ENCODE results near the gene NSUN2.

DNA sequence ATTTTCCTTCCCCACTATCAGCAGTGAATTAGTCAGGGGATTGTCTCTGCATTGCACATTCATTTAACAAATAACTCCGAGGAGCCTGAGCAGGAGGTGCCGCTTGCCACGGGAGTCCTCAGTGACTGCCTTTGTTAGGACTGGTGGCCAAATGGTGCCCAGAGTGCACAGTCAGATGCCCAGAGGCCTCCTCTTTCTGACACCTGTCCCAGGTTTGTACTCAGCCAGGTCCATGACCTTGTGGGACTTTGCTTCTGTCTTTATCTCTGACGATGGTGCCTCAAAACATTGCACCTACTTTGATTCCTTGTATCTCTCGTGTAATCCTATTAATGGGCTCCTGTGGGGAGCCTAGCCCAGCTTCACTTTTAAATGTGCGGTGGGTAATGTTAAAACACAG, 4.7 kb upstream of the NSUN2 start:
- TF ChIP-seq, protein P1, sequence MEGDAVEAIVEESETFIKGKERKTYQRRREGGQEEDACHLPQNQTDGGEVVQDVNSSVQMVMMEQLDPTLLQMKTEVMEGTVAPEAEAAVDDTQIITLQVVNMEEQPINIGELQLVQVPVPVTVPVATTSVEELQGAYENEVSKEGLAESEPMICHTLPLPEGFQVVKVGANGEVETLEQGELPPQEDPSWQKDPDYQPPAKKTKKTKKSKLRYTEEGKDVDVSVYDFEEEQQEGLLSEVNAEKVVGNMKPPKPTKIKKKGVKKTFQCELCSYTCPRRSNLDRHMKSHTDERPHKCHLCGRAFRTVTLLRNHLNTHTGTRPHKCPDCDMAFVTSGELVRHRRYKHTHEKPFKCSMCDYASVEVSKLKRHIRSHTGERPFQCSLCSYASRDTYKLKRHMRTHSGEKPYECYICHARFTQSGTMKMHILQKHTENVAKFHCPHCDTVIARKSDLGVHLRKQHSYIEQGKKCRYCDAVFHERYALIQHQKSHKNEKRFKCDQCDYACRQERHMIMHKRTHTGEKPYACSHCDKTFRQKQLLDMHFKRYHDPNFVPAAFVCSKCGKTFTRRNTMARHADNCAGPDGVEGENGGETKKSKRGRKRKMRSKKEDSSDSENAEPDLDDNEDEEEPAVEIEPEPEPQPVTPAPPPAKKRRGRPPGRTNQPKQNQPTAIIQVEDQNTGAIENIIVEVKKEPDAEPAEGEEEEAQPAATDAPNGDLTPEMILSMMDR (IDR thresholded peaks at IDR 0.05) = no peak
- TF ChIP-seq POLR2A (IDR thresholded peaks at IDR 0.05) = no peak
- TF ChIP-seq EP300 (IDR thresholded peaks at IDR 0.05) = no peak

All from ovary (tissue), 3 donors.